Natural killer cell (primary cell): ENCODE results near the gene NFKBIZ. TPM values are rescaled to one million over a fixed set of nuclear protein-coding genes. Genes with fewer than 3 reads are reported as not detected.

Source experiments
- ATAC-seq, 3 donors: fragments of 150-1000 bp in 2 of 3; fragments of 200-7000 bp in 1 of 3; cut with Tn5 transposase; 1 replicate in 1 of 3; 2 replicates in 2 of 3; pipeline ENCODE4 v1.10.0; 2021; ENCODE audit warnings: mild to moderate bottlenecking in 2 of 3, moderate library complexity in 2 of 3
- DNase-seq, 2 donors: peaks; one replicate each; pipeline versions ENCODE4 v3.0.0 to v3.0.0-alpha.2; 2013 to 2021; ENCODE audit warnings: mixed read lengths in 1 of 2
- H3K27ac ChIP-seq: one replicate; pipeline ENCODE4 v1.5.1; 2013; ENCODE audit warnings: mild to moderate bottlenecking, low read length
- H3K27me3 ChIP-seq: one replicate; pipeline ENCODE4 v1.6.1; 2013; ENCODE audit warnings: low read length; ENCODE audit not compliant: control insufficient read depth, insufficient read depth
- H3K36me3 ChIP-seq: one replicate; pipeline ENCODE4 v1.6.1; 2013; ENCODE audit warnings: low read length; ENCODE audit not compliant: control insufficient read depth, insufficient read depth
- H3K4me1 ChIP-seq: one replicate; pipeline ENCODE4 v1.6.1; 2013; ENCODE audit warnings: low read length; ENCODE audit not compliant: control insufficient read depth, insufficient read depth
- H3K4me3 ChIP-seq: one replicate; pipeline ENCODE4 v1.5.1; 2013; ENCODE audit warnings: low read length
- H3K9me3 ChIP-seq: one replicate; pipeline ENCODE4 v1.6.1; 2013; ENCODE audit warnings: low read length; ENCODE audit not compliant: control insufficient read depth, insufficient read depth
- H3K27ac Mint-ChIP-seq, 2 donors: one replicate each; pipeline ENCODE4 v1.8.0; 2022; ENCODE audit warnings: mild to moderate bottlenecking in 2 of 2, mixed read lengths in 2 of 2, moderate library complexity in 1 of 2
- H3K27me3 Mint-ChIP-seq, 2 donors: one replicate each; pipeline ENCODE4 v1.8.0; 2022; ENCODE audit warnings: low read depth in 2 of 2, mixed read lengths in 2 of 2
- H3K36me3 Mint-ChIP-seq: one replicate; pipeline ENCODE4 v1.8.0; 2022; ENCODE audit warnings: mixed read lengths
- H3K4me1 Mint-ChIP-seq, 2 donors: one replicate each; pipeline ENCODE4 v1.8.0; 2022; ENCODE audit warnings: mixed read lengths in 2 of 2
- H3K4me3 Mint-ChIP-seq: one replicate; pipeline ENCODE4 v1.8.0; 2022; ENCODE audit warnings: mild to moderate bottlenecking, moderate library complexity, mixed read lengths
- H3K9me3 Mint-ChIP-seq, 2 donors: one replicate each; pipeline ENCODE4 v1.8.0; 2022; ENCODE audit warnings: mixed read lengths in 2 of 2
- WGBS: methylation state at CpG from one replicate; pipeline ENCODE4 v1.1.7; 2013; ENCODE audit warnings: missing lambda C conversion rate; ENCODE audit not compliant: insufficient coverage; 5-methylcytosine and 5-hydroxymethylcytosine counted together
- intact Hi-C: fragments of 100-400 bp; cut with micrococcal nuclease; formaldehyde crosslinking; loops from one replicate; pipeline ENCODE4 v1.14.2; 2022
- total RNA-seq, 4 donors: library from RNA; stranded (reverse); fragments of 120-200 nt in 1 of 4; gene quantifications; one replicate each; pipeline versions ENCODE4 v1.2.3 to v1.2.4, GENCODE V29; 2013 to 2022
- TF ChIP-seq, protein P1 (sequence below): fragments of 200-600 bp; IDR thresholded peaks from one replicate; pipeline ENCODE4 v1.8.0; 2022; ENCODE audit warnings: antibody characterized with exemption

The NFKBIZ gene
- total RNA-seq, 3 donors from 2014 or later (not counting 1 experiment from before 2014, with no cell fraction given), result 510 to 811 (median 774) TPM

- Mint-ChIP-seq H3K4me1 (no peaks in the 10 kb centered on the region), H3K4me3 (no peak overlapping the region), H3K36me3 (no peaks in the 10 kb centered on the region), H3K27ac (no peak overlapping the region), H3K27me3 (no peaks in the 10 kb centered on the region), H3K9me3 (no peaks in the 10 kb centered on the region)
- intact Hi-C loops, result no loop called here
- H3K4me3 ChIP-seq, result no peak overlapping the region
- H3K4me1 ChIP-seq, result no peaks in the 10 kb centered on the region
- H3K27ac ChIP-seq, result no peak overlapping the region
- TF ChIP-seq, protein P1, sequence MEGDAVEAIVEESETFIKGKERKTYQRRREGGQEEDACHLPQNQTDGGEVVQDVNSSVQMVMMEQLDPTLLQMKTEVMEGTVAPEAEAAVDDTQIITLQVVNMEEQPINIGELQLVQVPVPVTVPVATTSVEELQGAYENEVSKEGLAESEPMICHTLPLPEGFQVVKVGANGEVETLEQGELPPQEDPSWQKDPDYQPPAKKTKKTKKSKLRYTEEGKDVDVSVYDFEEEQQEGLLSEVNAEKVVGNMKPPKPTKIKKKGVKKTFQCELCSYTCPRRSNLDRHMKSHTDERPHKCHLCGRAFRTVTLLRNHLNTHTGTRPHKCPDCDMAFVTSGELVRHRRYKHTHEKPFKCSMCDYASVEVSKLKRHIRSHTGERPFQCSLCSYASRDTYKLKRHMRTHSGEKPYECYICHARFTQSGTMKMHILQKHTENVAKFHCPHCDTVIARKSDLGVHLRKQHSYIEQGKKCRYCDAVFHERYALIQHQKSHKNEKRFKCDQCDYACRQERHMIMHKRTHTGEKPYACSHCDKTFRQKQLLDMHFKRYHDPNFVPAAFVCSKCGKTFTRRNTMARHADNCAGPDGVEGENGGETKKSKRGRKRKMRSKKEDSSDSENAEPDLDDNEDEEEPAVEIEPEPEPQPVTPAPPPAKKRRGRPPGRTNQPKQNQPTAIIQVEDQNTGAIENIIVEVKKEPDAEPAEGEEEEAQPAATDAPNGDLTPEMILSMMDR, result no peak
- DNase-seq (no peak), ATAC-seq (no peak)
- no peaks in the 10 kb centered on the region for H3K27me3 ChIP-seq
- H3K36me3 ChIP-seq, result no peaks in the 10 kb centered on the region
- no peaks in the 10 kb centered on the region for H3K9me3 ChIP-seq
Observed at GRCh38 chr3:101840066-101840465, 9.2 kb upstream of the NFKBIZ start.

DNA sequence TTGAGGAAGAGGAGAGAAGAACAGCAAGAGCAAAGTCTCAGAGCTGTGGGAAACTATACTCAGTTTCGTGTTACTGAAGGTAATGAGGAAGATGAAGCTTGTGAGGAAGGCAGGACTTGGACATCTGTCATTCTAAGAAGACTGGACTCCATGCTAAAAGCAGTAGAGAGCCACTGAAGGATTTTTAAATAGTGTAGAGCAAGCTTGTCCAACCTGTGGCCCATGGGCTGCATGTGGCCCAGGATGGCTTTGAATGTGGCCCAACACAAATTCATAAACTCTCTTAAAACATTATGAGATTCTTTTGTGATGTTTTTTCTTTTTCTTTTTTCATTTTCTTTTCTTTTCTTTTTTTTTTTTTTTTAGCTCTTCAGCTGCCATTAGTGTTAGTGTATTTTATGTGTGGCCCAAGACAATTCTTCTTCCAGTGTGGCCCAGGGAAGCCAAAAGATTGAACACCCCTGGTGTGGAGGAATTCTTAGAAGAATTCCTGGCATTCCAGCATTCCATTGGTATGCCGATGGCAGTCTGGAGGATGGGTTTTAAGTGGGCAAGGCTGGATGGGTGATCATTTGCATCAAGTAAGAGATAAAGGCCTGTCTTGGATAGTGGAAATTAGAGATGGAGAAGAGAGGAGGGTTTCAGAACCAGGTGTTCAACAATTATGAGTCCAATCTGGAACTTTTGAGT, 6.9 kb upstream of the NFKBIZ start:
- Histone ChIP-seq H3K36me3 (no peaks in the 10 kb centered on the region), H3K27me3 (no peaks in the 10 kb centered on the region), H3K9me3 (no peaks in the 10 kb centered on the region), H3K4me1 (no peaks in the 10 kb centered on the region), H3K27ac (no peak overlapping the region), H3K4me3 (no peak overlapping the region)
- Mint-ChIP-seq H3K36me3 (no peaks in the 10 kb centered on the region), H3K4me1 (no peaks in the 10 kb centered on the region), H3K9me3 (no peaks in the 10 kb centered on the region), H3K27me3 (no peaks in the 10 kb centered on the region), H3K4me3 (no peak overlapping the region), H3K27ac (no peak overlapping the region)
- DNase-seq, result no peak
- 92% methylated on average over 2 of the region's 2 CpGs for WGBS
- ATAC-seq, result no peak
- intact Hi-C loops, result no loop called here
- TF ChIP-seq, protein P1, result no peak

- TF ChIP-seq, protein P1, result no peak
- H3K4me3 Mint-ChIP-seq, result no peak overlapping the region
- Histone ChIP-seq H3K4me3 (no peak overlapping the region), H3K9me3 (no peaks in the 10 kb centered on the region), H3K27me3 (no peaks in the 10 kb centered on the region), H3K27ac (no peak overlapping the region), H3K36me3 (no peaks in the 10 kb centered on the region), H3K4me1 (no peaks in the 10 kb centered on the region)
- ATAC-seq (no peak), DNase-seq (no peak)
- H3K36me3 Mint-ChIP-seq, result no peaks in the 10 kb centered on the region
- 80% methylated on average over 1 of the region's 3 CpGs for WGBS
- H3K27ac Mint-ChIP-seq, result no peak overlapping the region
- H3K9me3 Mint-ChIP-seq, result no peaks in the 10 kb centered on the region
- H3K27me3 Mint-ChIP-seq, result no peaks in the 10 kb centered on the region
- intact Hi-C loops, result no loop called here
- H3K4me1 Mint-ChIP-seq, result no peaks in the 10 kb centered on the region
Observed at GRCh38 chr3:101842935-101843330, 6.4 kb upstream of the NFKBIZ start.

- Mint-ChIP-seq H3K36me3 (peaks cover 2% of the 10 kb centered on the region), H3K27me3 (no peaks in the 10 kb centered on the region), H3K9me3 (no peaks in the 10 kb centered on the region), H3K4me1 (peaks cover 6 to 14% of the 10 kb centered on the region in 2 donors), H3K27ac (no peak overlapping the region), H3K4me3 (no peak overlapping the region)
- ATAC-seq, result no peak
- Histone ChIP-seq H3K27me3 (no peaks in the 10 kb centered on the region), H3K4me3 (no peak overlapping the region), H3K27ac (no peak overlapping the region), H3K9me3 (no peaks in the 10 kb centered on the region), H3K36me3 (no peaks in the 10 kb centered on the region), H3K4me1 (peaks cover 4% of the 10 kb centered on the region)
- WGBS, result 100% methylated on average over 1 of the region's 2 CpGs
- intact Hi-C loops, result no loop called here
- TF ChIP-seq, protein P1, result no peak
- DNase-seq, result no peak
Observed at GRCh38 chr3:101845425-101845824, 3.9 kb upstream of the NFKBIZ start.
